GM12878 (cell line): ENCODE results near the gene SRF. TPM values are rescaled to one million over a fixed set of nuclear protein-coding genes. Genes with fewer than 3 reads are reported as not detected.

Experiments
- ATF7 ChIP-seq: fragments of 450-650 bp; IDR thresholded peaks from 2 replicates; pipeline ENCODE4 v1.6.1; 2016; ENCODE audit warnings: low read depth, mild to moderate bottlenecking
- BCL3 ChIP-seq: IDR thresholded peaks from 2 replicates; pipeline ENCODE4 v1.6.1; 2011; ENCODE audit warnings: borderline replicate concordance, low read depth, mild to moderate bottlenecking, moderate library complexity, low read length; ENCODE audit not compliant: insufficient read depth, poor library complexity, severe bottlenecking
- CBX3 ChIP-seq: fragments of 200-600 bp; sonication (generic); IDR thresholded peaks from 2 replicates; pipeline ENCODE4 v1.6.1; 2016; ENCODE audit warnings: low read depth, borderline replicate concordance
- CEBPZ ChIP-seq: fragments of 150-350 bp; IDR thresholded peaks from 2 replicates; pipeline ENCODE4 v1.6.1; 2016; ENCODE audit warnings: low read depth, low read length
- CREB1 ChIP-seq: IDR thresholded peaks from 2 replicates; pipeline ENCODE4 v1.6.1; 2012; ENCODE audit warnings: low read depth, mild to moderate bottlenecking, inconsistent platforms
- E2F8 ChIP-seq: fragments of 450-650 bp; IDR thresholded peaks from 2 replicates; pipeline ENCODE4 v1.6.1; 2018; ENCODE audit warnings: mild to moderate bottlenecking, low read depth, moderate library complexity; ENCODE audit not compliant: partially characterized antibody
- ETV6 ChIP-seq, 2 experiments: fragments of 450-650 bp in 1 of 2; IDR thresholded peaks in 1 of 2; conservative IDR thresholded peaks in 1 of 2; 2 replicates each; pipeline ENCODE4 v1.6.1; 2014; ENCODE audit warnings: antibody characterized with exemption in 1 of 2, borderline replicate concordance in 1 of 2, low read depth in 1 of 2, mild to moderate bottlenecking in 1 of 2, moderate library complexity in 1 of 2
- FOS ChIP-seq: IDR thresholded peaks from 3 replicates; pipeline ENCODE4 v1.6.1; 2011; ENCODE audit warnings: borderline replicate concordance; ENCODE audit not compliant: insufficient read length; ENCODE audit errors: extremely low read depth
- HCFC1 ChIP-seq: fragments of 150-350 bp; IDR thresholded peaks from 2 replicates; pipeline ENCODE4 v1.6.1; 2014; ENCODE audit warnings: low read length
- LARP7 ChIP-seq: fragments of 450-650 bp; IDR thresholded peaks from 2 replicates; pipeline ENCODE4 v1.6.1; 2017; ENCODE audit warnings: mild to moderate bottlenecking
- MEF2A ChIP-seq: IDR thresholded peaks from 2 replicates; pipeline ENCODE4 v1.6.1; 2011; ENCODE audit warnings: low read depth, mild to moderate bottlenecking, low read length, moderate library complexity; ENCODE audit not compliant: insufficient read depth
- MTA3 ChIP-seq: IDR thresholded peaks from 2 replicates; pipeline ENCODE4 v1.6.1; 2012; ENCODE audit warnings: low read length, inconsistent platforms, borderline replicate concordance
- MYB ChIP-seq: fragments of 150-350 bp; IDR thresholded peaks from 2 replicates; pipeline ENCODE4 v1.6.1; 2014; ENCODE audit warnings: mild to moderate bottlenecking, low read depth, low read length, borderline replicate concordance
- NKRF ChIP-seq: fragments of 450-650 bp; conservative IDR thresholded peaks from 2 replicates; pipeline ENCODE4 v1.6.1; 2017; ENCODE audit warnings: mild to moderate bottlenecking, moderate library complexity
- NRF1 ChIP-seq: conservative IDR thresholded peaks from 2 replicates; pipeline ENCODE4 v1.6.1; 2011; ENCODE audit warnings: mild to moderate bottlenecking, low read depth, low read length, improper control_type of control experiment
- SIX5 ChIP-seq: IDR thresholded peaks from 2 replicates; pipeline ENCODE4 v1.6.1; 2011; ENCODE audit warnings: mild to moderate bottlenecking, low read depth, low read length, moderate library complexity; ENCODE audit not compliant: severe bottlenecking
- SREBF2 ChIP-seq: IDR thresholded peaks from 2 replicates; pipeline ENCODE4 v1.6.1; 2012; ENCODE audit warnings: mild to moderate bottlenecking, low read length
- YBX1 ChIP-seq: fragments of 450-650 bp; IDR thresholded peaks from 2 replicates; pipeline ENCODE4 v1.6.1; 2016; ENCODE audit warnings: antibody characterized with exemption
- ZBED1 ChIP-seq: IDR thresholded peaks from 2 replicates; pipeline ENCODE4 v1.6.1; 2016; ENCODE audit warnings: borderline replicate concordance
- polyA plus RNA-seq, 11 experiments: library from polyadenylated mRNA; depleted of rRNA in 4 of 11; unstranded in 6 of 11; stranded (reverse) in 5 of 11; fragments of >200 nt; fragmentation: Nextera tagmentation in 4 of 11; fragmentation: Illumina TruSeq in 1 of 11; extraction: Ambion mirVana in 4 of 11; extraction: Trizol in 1 of 11; gene quantifications; 1 replicate in 1 of 11; 2 replicates in 10 of 11; pipeline versions ENCODE4 v1.2.1 to v1.2.3, GENCODE V29; 2011 to 2016; ENCODE audit warnings: inconsistent platforms in 2 of 11, missing spikeins in 2 of 11, low read depth in 1 of 11
- total RNA-seq, 4 experiments: library from RNA; depleted of rRNA in 3 of 4; stranded (reverse); fragments of >200 nt in 3 of 4; fragmentation: Illumina TruSeq in 1 of 4; extraction: Trizol in 1 of 4; gene quantifications; 2 replicates each; pipeline versions ENCODE4 v1.2.1 to v1.2.3, GENCODE V29; 2013 to 2021

Gene SRF
- total and polyA plus RNA-seq, 10 of the 15 experiments (the other 5 are each of a cell fraction or from before 2014, with no cell fraction given), result 2.3 to 56.3 (median 28.2) TPM

GRCh38 chr6:43181942-43182860, 11.1 kb downstream of the SRF start, which contains the start of gene CUL9 (continued):
- TF ChIP-seq E2F8 (no peak), CREB1 (0 out of 2 replicates have a peak, but pooled peaks have one; percentile 66), CBX3 (no peak), MTA3 (no peak), FOS (no peak), MYB (no peak), NRF1 (peak; percentile 29; the same call in 1 of the 2 replicates), LARP7 (peak; percentile 97), ETV6 (conservative IDR thresholded peaks at IDR 0.05 in 1 of 2, IDR thresholded peaks at IDR 0.05 in 1 of 2; ENCODE audit: borderline replicate concordance in 1 of 2, low read depth in 1 of 2) (0 out of 4 replicates have a peak, but pooled peaks of 1 of the 2 experiments have one; percentile 4), MEF2A (0 out of 2 replicates have a peak, but pooled peaks have one; percentile 56), SIX5 (peak; percentile 44), SREBF2 (no peak), CEBPZ (no peak), ZBED1 (0 out of 2 replicates have a peak, but pooled peaks have one; percentile 75), BCL3 (no peak), HCFC1 (peak; percentile 71), NKRF (peak; percentile 77), YBX1 (no peak), ATF7 (peak; percentile 82)
